Naive B cell (primary cell): ENCODE results near the gene ANKFN1. TPM values are rescaled to one million over a fixed set of nuclear protein-coding genes. Genes with fewer than 3 reads are reported as not detected.
A peak's percentile ranks its signal among the peaks of the same experiment; 100 is the strongest.

Experiments used
- ATAC-seq, 2 donors: fragments of 150-1000 bp; cut with Tn5 transposase; 2 replicates each; pipeline ENCODE4 v1.10.0; 2021; ENCODE audit warnings: low read depth in 2 of 2, mild to moderate bottlenecking in 2 of 2, moderate library complexity in 2 of 2
- DNase-seq: peaks from one replicate; pipeline ENCODE4 v3.0.0; 2022
- H3K27ac Mint-ChIP-seq, 6 donors: one replicate each; pipeline ENCODE4 v1.8.0; 2020 to 2022; ENCODE audit warnings: mild to moderate bottlenecking in 6 of 6, mixed read lengths in 6 of 6, moderate library complexity in 5 of 6, inconsistent platforms in 2 of 6
- H3K27me3 Mint-ChIP-seq, 3 donors: one replicate each; pipeline ENCODE4 v1.8.0; 2021 to 2022; ENCODE audit warnings: mixed read lengths in 3 of 3, mild to moderate bottlenecking in 1 of 3
- H3K36me3 Mint-ChIP-seq, 2 donors: one replicate each; pipeline ENCODE4 v1.8.0; 2020 to 2022; ENCODE audit warnings: mixed read lengths in 2 of 2, inconsistent platforms in 1 of 2, mild to moderate bottlenecking in 1 of 2
- H3K4me1 Mint-ChIP-seq, 3 donors: one replicate each; pipeline ENCODE4 v1.8.0; 2020 to 2022; ENCODE audit warnings: mixed read lengths in 3 of 3, inconsistent platforms in 1 of 3, mild to moderate bottlenecking in 1 of 3, moderate library complexity in 1 of 3
- H3K4me3 Mint-ChIP-seq, 8 donors: one replicate each; pipeline ENCODE4 v1.8.0; 2020 to 2022; ENCODE audit warnings: mild to moderate bottlenecking in 8 of 8, mixed read lengths in 8 of 8, moderate library complexity in 8 of 8, inconsistent platforms in 2 of 8
- H3K9me3 Mint-ChIP-seq, 7 donors: one replicate each; pipeline ENCODE4 v1.8.0; 2020 to 2022; ENCODE audit warnings: mixed read lengths in 7 of 7, mild to moderate bottlenecking in 5 of 7, inconsistent platforms in 2 of 7, moderate library complexity in 1 of 7
- polyA plus RNA-seq, 6 donors: library from polyadenylated mRNA; unstranded; fragments of 300-500 nt; fragmentation: Illumina TruSeq; gene quantifications; one replicate each; pipeline ENCODE4 v1.2.3, GENCODE V29; 2021; ENCODE audit warnings: low read depth in 6 of 6

Gene ANKFN1
- polyA plus RNA-seq, 6 donors from 2014 or later = not detected

DNA sequence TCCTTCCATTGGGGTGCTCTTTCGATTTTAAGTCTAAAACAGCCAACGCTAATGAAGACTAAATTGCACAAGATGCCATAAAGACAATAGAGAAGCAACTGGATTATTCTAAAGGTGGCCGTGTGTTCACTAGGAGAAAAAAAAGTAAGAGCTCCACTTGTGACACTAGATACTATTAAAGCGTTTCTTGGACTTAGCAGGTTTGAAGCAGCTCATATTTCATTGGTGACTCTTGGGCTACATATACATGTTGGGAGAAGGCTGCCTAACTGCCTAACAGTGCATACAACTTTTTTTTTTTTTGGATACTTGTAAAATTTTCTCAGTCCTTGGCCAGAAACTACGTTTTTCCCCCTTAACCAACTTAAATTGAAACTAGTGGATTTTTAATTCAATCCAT, 328.4 kb downstream of the ANKFN1 start:
- DNase-seq (no peak), ATAC-seq (no peak)
- Mint-ChIP-seq H3K4me1 (no peaks in the 10 kb centered on the region), H3K36me3 (no peaks in the 10 kb centered on the region), H3K27ac (no peak overlapping the region), H3K9me3 (peaks cover 0 to 3% (median 0%) of the 10 kb centered on the region in 7 donors), H3K27me3 (no peaks in the 10 kb centered on the region), H3K4me3 (no peak overlapping the region)

DNA sequence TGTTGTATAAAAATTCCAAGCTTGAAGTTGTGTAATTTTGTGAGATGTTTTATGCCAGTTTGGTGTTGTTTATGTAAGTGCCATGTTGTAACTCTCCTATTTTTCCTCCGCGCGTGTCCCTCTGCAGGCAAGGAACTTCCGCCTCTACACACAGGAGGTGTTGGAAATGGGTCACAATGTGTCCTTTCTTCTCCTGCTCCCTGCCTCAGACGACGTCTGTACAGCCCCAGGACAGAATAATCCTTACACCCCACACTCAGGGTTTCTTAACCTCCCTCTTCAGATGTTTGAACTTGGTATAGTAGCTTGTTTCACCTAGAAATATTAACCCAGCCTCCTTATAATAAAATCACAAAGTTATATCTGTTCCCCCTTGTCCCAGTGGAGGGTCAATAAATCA, 329.0 kb downstream of the ANKFN1 start:
- Mint-ChIP-seq H3K36me3 (no peaks in the 10 kb centered on the region), H3K4me1 (no peaks in the 10 kb centered on the region), H3K27ac (no peak overlapping the region), H3K9me3 (peaks cover 0 to 3% (median 0%) of the 10 kb centered on the region in 7 donors), H3K4me3 (no peak overlapping the region), H3K27me3 (no peaks in the 10 kb centered on the region)
- no peak for ATAC-seq
- DNase-seq = no peak

DNA sequence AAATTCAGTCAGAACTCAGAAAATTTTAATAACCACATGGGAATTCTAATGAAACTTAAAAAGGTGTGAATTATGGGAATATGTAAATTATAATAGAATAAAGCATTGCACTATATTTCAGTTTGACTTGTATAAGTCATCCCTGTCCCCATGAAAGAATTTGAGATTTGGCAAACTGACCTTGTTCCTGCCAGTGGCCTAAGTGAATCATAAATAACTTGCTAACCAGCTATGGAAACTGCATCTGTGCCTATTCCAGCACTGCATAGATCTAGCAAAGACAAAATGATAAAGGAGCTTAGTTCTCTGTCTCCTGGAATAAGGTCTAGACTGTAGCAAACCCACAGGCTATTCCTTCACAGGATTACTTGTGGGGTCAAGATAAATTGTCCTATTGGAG, 333.5 kb downstream of the ANKFN1 start:
- H3K27me3 Mint-ChIP-seq = peaks cover 0 to 9% (median 5%) of the 10 kb centered on the region in 3 donors
- H3K36me3 Mint-ChIP-seq = no peaks in the 10 kb centered on the region
- DNase-seq (no peak), ATAC-seq (no peak)
- H3K9me3 Mint-ChIP-seq = no peaks in the 10 kb centered on the region
- no peak overlapping the region for H3K4me3 Mint-ChIP-seq
- no peak overlapping the region for H3K27ac Mint-ChIP-seq
- H3K4me1 Mint-ChIP-seq = no peaks in the 10 kb centered on the region

DNA sequence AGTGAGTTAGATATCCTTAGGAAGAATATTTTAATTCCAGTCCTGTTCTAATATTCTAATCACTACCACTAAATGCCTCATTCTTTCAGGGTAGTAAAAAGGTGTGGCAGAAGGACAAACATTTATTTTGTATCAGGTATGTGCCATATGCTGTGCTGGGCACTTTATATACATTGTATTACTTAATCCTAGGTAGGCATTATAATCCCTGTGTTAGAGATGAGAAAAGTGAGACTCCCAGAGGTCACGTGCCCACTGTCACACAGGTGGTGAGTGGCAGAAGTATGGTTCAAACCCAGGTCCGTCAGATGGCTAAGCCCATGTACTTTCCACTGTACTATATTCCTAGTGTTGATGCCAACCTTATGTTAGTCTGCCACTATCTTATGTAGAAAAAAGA, 335.5 kb downstream of the ANKFN1 start:
- no peak for ATAC-seq
- no peaks in the 10 kb centered on the region for H3K36me3 Mint-ChIP-seq
- H3K27ac Mint-ChIP-seq = no peak overlapping the region
- peaks cover 0 to 9% (median 5%) of the 10 kb centered on the region in 3 donors for H3K27me3 Mint-ChIP-seq
- DNase-seq = no peak
- no peak overlapping the region for H3K4me3 Mint-ChIP-seq
- no peaks in the 10 kb centered on the region for H3K9me3 Mint-ChIP-seq
- H3K4me1 Mint-ChIP-seq = no peaks in the 10 kb centered on the region

DNA sequence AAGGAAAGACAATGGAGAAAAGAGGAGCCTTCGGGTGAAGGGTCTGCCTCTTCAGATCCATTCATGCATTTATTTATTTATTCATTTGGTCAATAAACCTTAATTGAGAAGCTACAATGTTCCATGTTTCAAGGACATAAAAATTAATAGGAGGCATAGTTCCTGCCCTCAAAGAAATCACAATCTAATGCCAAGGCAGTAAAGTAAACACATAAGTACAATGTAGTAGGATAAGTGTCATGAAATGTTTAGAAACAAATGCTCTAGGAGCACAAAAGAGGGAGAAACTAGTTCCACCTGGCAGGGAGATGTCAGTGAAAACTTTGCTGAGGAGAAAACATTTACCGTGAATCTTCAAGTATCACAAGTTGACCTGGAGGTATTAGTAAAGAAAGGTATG, 336.7 kb downstream of the ANKFN1 start:
- H3K27ac Mint-ChIP-seq = no peak overlapping the region
- H3K4me3 Mint-ChIP-seq = no peak overlapping the region
- H3K27me3 Mint-ChIP-seq = peaks cover 0 to 9% (median 5%) of the 10 kb centered on the region in 3 donors
- ATAC-seq (no peak), DNase-seq (no peak)
- no peaks in the 10 kb centered on the region for H3K9me3 Mint-ChIP-seq
- no peaks in the 10 kb centered on the region for H3K4me1 Mint-ChIP-seq
- H3K36me3 Mint-ChIP-seq = no peaks in the 10 kb centered on the region

DNA sequence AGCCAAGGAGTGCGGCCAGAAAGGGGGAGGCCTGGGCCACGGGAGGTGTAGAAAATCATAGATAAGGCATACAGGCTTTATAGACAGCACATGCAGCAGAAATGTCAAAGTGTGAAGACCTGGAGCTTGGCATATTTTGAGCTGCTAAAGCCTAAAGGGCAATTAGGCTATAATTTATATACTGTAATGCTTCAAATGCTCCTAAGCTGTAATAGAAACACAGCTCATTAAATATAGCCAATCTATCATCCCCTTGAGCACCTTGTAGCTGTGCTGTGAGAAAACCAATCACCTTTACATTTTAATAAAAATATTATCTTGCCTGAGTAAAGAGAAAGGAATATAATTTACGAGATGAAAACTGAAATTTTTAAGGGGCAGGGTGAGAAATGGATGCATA, 342.3 kb downstream of the ANKFN1 start:
- Mint-ChIP-seq H3K27me3 (peaks cover 0 to 5% (median 3%) of the 10 kb centered on the region in 3 donors), H3K36me3 (no peaks in the 10 kb centered on the region), H3K9me3 (no peaks in the 10 kb centered on the region), H3K4me3 (no peak overlapping the region), H3K27ac (no peak overlapping the region), H3K4me1 (no peaks in the 10 kb centered on the region)
- ATAC-seq (no peak), DNase-seq (no peak)

DNA sequence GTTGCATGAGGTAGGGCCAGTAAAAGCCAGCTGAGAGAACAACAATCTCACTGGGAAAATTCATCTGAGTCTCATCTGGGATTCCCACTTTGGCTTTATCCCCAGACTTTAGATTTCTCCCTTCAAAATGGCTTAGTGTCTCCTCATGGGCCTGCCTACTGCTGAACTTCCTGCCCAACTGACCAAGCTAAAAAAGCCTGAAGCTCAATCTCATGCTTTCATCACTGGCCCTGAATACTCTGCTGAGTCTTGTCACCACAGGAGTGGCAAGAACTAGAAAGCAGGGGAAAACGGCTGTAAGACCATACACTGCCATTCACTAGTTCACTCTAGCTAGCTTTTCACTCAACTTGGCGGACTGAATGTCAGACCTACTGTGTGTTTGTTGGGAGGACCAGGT, 343.9 kb downstream of the ANKFN1 start:
- H3K9me3 Mint-ChIP-seq = no peaks in the 10 kb centered on the region
- ATAC-seq (no peak), DNase-seq (no peak)
- H3K4me3 Mint-ChIP-seq = no peak overlapping the region
- H3K36me3 Mint-ChIP-seq = no peaks in the 10 kb centered on the region
- H3K27ac Mint-ChIP-seq = no peak overlapping the region
- peaks cover 0 to 5% (median 0%) of the 10 kb centered on the region in 3 donors for H3K27me3 Mint-ChIP-seq
- H3K4me1 Mint-ChIP-seq = no peaks in the 10 kb centered on the region

DNA sequence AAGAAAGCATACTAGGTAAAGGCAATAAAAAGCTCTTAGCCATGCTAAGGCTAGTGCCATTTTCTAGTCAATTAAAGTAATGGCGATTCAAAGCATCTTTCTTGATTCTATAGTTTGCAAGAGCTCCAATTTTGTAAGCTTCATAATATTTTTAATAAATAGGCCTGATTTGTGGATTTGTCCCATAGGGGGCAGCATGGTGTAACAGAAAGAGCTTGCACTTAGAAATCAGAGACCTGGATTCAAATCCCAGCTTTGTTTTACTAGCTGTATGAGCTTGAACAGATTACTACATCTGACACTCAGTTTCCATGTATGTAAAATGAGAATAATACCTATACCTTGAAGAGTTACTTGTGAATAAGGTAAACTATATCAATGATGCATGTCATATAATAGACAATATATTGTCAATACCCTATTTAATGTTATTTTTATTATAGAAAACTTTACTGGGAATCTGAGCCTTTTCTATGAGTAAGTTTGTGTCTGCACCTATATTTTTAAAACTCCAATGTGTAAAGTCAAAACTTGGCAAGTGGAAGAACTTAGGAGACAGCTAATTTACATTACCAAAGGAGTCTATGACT, 346.6 kb downstream of the ANKFN1 start:
- H3K9me3 Mint-ChIP-seq = no peaks in the 10 kb centered on the region
- no peak for DNase-seq
- H3K4me3 Mint-ChIP-seq = no peak overlapping the region
- H3K27ac Mint-ChIP-seq = no peak overlapping the region
- no peaks in the 10 kb centered on the region for H3K36me3 Mint-ChIP-seq
- H3K27me3 Mint-ChIP-seq = peaks cover 0 to 5% (median 0%) of the 10 kb centered on the region in 3 donors
- no peaks in the 10 kb centered on the region for H3K4me1 Mint-ChIP-seq
- ATAC-seq = no peak

DNA sequence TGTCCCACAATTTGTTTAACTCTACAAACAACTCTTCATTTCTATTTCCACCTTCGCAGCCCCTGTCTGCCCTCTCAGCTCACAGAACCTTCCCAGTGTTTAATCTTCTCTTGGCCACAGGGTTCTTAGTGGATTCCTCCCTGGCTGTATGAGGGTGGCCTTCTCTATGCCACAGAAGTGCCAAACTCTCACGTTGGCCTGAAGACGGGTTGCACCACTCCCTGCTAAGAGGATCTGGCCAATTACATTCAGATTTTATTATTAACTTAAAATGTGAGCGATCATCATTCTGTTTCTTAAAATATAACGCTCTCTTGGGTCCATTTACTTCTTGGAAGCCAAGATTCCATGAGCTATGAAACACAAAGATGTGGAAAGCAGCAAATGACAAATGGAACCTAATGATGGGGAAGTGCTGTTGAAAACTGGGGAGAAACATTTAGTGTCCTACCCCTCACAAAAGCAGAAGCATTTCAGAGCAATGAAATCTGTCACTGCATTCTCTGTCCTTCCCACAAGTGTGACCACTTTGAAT, 348.9 kb downstream of the ANKFN1 start:
- no peaks in the 10 kb centered on the region for H3K36me3 Mint-ChIP-seq
- no peak overlapping the region for H3K4me3 Mint-ChIP-seq
- H3K4me1 Mint-ChIP-seq = no peaks in the 10 kb centered on the region
- DNase-seq = no peak
- ATAC-seq = no peak
- H3K27ac Mint-ChIP-seq = no peak overlapping the region
- H3K9me3 Mint-ChIP-seq = no peaks in the 10 kb centered on the region
- H3K27me3 Mint-ChIP-seq = no peaks in the 10 kb centered on the region

DNA sequence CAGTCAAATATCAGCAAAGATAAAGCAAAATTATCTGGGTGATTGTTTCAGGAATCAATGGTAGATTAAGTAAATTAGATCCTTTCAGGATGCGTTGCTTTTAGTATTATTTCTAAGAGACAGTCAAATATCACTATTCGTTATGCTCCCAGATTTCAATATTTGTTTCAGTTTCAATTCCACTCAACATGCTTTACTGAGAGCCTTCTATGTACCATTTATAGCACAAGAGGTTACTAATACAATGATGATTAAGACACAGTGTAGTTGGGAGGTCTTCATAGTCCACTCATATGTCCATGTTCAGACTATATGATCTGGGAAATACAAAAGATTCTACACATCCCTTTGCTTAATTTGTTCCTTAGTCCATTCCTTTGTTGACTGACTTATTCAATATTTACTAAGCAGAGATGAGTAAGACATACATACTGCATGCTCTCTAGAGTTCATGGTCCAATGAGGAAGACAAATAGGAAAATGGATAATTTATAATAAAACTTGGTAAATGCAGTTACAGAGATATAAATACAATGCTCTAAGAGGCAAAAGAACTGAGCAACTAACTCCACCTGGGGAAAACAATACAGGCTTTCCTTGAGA, 352.0 kb downstream of the ANKFN1 start:
- Mint-ChIP-seq H3K4me1 (no peaks in the 10 kb centered on the region), H3K27me3 (peaks cover 0 to 7% (median 0%) of the 10 kb centered on the region in 3 donors), H3K4me3 (no peak overlapping the region), H3K9me3 (no peaks in the 10 kb centered on the region), H3K36me3 (no peaks in the 10 kb centered on the region), H3K27ac (no peak overlapping the region)
- ATAC-seq = no peak
- DNase-seq = no peak

DNA sequence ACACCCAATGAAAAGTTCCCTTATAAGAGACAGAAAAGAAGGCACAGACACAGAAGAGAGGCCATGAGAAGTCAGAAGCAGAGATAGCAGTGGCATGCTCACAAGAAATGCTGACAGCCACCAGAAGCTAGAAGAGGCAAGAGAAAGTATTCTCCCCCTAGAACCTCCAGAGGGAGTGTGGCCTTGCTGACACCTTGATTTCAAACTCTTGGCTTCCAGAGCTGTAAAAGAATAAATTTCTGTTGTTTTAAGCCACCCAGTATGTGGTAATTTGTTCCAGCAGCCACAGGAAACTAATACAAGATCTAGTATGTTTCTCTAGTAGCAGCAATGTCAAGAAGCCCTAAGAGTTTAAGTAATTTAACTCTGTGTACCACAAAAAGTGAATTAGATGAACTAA, 353.1 kb downstream of the ANKFN1 start:
- no peaks in the 10 kb centered on the region for H3K36me3 Mint-ChIP-seq

DNA sequence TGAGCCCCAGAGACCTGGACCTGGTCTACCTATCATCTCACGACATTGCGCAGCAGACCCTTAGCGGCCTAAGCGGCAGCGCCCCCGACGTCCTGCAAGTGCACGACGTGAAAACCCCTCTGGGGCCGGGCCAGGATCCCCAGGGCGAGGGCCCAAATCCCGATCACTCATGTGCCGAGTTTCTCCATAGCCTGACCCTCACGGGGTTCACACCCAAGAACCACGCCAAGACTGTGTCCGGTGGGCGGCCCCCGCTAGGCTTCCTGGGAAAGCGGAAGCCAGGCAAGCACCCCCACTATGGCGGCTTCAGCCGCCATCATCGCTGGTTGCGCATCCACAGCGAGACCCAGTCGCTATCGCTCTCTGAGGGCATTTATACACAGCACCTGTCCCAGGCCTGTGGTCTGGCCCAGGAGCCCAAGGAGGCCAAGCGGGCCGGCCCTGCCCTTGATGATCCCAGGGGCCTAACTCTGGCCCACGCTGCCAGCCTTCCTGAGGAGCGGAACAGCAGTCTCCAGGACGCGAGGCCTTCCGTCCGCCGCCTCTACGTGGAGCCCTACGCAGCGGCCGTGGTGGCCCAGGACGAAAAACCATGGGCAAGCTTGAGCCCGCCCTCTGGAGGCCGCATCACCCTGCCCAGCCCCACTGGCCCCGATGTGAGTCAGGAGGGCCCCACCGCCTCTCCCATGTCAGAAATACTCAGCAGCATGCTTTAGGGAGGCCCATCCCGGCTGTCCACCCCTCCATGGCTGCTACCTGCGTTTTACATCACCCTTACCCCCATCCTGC, 357.5 kb downstream of the ANKFN1 start:
- Mint-ChIP-seq H3K4me1 (no peaks in the 10 kb centered on the region), H3K4me3 (no peak overlapping the region), H3K9me3 (no peaks in the 10 kb centered on the region), H3K27me3 (peaks cover 0 to 7% (median 0%) of the 10 kb centered on the region in 3 donors), H3K36me3 (no peaks in the 10 kb centered on the region), H3K27ac (peak overlapping the region in 1 of 6 donors; percentile 17)
- ATAC-seq (no peak), DNase-seq (no peak)

More for the DNA sequence above, 353.1 kb downstream of the ANKFN1 start:
- H3K27ac Mint-ChIP-seq = no peak overlapping the region
- H3K27me3 Mint-ChIP-seq = peaks cover 0 to 7% (median 0%) of the 10 kb centered on the region in 3 donors
- DNase-seq = no peak
- H3K9me3 Mint-ChIP-seq = no peaks in the 10 kb centered on the region
- no peak for ATAC-seq
- H3K4me1 Mint-ChIP-seq = no peaks in the 10 kb centered on the region
- no peak overlapping the region for H3K4me3 Mint-ChIP-seq

DNA sequence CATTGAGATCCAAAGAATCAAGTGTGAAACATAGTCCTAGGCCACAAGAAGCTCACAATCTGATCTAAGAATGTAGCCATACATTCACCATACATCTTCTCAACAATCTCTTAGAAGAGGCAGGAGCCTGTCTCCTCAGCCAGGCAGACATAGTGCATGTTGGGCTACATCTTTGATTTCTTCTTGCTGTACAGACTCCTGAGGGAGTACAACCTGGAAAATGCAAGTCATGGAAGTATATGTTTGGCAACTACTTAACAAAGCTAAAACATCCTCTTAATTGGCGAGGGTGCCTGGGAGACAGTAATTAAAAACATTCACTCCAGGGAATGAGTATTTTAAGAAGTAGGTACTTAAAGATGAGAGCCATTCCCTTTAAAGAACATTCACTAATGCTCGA, 361.0 kb downstream of the ANKFN1 start:
- peaks cover 0 to 5% (median under 1%) of the 10 kb centered on the region in 3 donors for H3K27me3 Mint-ChIP-seq
- no peaks in the 10 kb centered on the region for H3K36me3 Mint-ChIP-seq
- no peaks in the 10 kb centered on the region for H3K9me3 Mint-ChIP-seq
- no peak overlapping the region for H3K4me3 Mint-ChIP-seq
- H3K4me1 Mint-ChIP-seq = no peaks in the 10 kb centered on the region
- H3K27ac Mint-ChIP-seq = no peak overlapping the region
- DNase-seq = no peak
- no peak for ATAC-seq

DNA sequence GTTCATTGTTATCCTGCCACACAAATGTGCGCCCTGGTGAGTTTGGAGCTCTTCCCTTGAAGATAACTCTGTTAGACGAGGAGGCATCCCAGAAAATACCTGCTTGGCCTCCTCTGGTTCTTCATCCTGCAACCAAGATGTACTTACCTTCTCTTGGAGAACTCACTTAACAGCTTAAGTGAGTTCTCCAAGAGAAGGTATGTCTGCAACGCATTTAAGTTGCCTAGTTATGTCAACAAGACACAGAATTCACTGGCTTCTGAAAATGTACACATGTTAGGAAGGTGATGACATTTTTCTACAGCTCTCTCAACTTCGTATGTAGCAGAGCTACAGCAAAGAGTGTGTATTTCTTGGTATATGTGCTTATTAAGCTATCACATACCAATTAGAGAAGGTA, 361.6 kb downstream of the ANKFN1 start:
- Mint-ChIP-seq H3K4me3 (no peak overlapping the region), H3K36me3 (no peaks in the 10 kb centered on the region), H3K27me3 (peaks cover 0 to 7% (median 5%) of the 10 kb centered on the region in 3 donors), H3K9me3 (no peaks in the 10 kb centered on the region), H3K4me1 (no peaks in the 10 kb centered on the region), H3K27ac (no peak overlapping the region)
- ATAC-seq (no peak), DNase-seq (no peak)
